Esophagus squamous epithelium (tissue), 5 donors: ENCODE measurements around the gene ARHGDIB. TPM values are rescaled to one million over a fixed set of nuclear protein-coding genes. Genes with fewer than 3 reads are reported as not detected.

Experiments used
- DNase-seq: peaks from one replicate; lab custom pipeline; 2025; lab: John Stamatoyannopoulos, UW
- H3K27ac ChIP-seq, 4 donors: fragments of 200-600 bp; sonication (generic); one replicate each; pipeline ENCODE4 v1.5.1; 2016 to 2019; ENCODE audit warnings: mild to moderate bottlenecking in 1 of 4
- H3K27me3 ChIP-seq, 4 donors: fragments of 200-600 bp; sonication (generic); 1 replicate in 3 of 4; 2 replicates in 1 of 4; pipeline versions ENCODE4 v1.5.1 to v1.6.0; 2017 to 2021; ENCODE audit warnings: antibody characterized with exemption in 1 of 4
- H3K36me3 ChIP-seq, 3 donors: fragments of 200-600 bp; sonication (generic); one replicate each; pipeline ENCODE4 v1.5.1; 2016 to 2019
- H3K4me1 ChIP-seq, 3 donors: fragments of 200-600 bp; sonication (generic); one replicate each; pipeline ENCODE4 v1.5.1; 2017 to 2019
- H3K4me3 ChIP-seq, 4 donors: fragments of 200-600 bp; sonication (generic); 1 replicate in 3 of 4; 2 replicates in 1 of 4; pipeline ENCODE4 v1.5.1; 2016 to 2019; ENCODE audit warnings: mild to moderate bottlenecking in 2 of 4, moderate library complexity in 1 of 4
- H3K9me3 ChIP-seq, 3 donors: fragments of 200-600 bp; sonication (generic); one replicate each; pipeline ENCODE4 v1.5.1; 2016 to 2019
- POLR2A ChIP-seq, 4 donors: fragments of 450-650 bp; IDR thresholded peaks; one replicate each; pipeline ENCODE4 v1.6.1; 2017; ENCODE audit warnings: antibody characterized with exemption in 4 of 4, mild to moderate bottlenecking in 4 of 4, moderate library complexity in 3 of 4
- WGBS, 2 donors: methylation state at CpG; one replicate each; pipeline ENCODE4 v1.1.5; 2018; 5-methylcytosine and 5-hydroxymethylcytosine counted together
- intact Hi-C: fragments of 100-400 bp; cut with DNase I; formaldehyde crosslinking; loops from one replicate; pipeline ENCODE4 v1.15.0; 2022
- total RNA-seq, 4 donors: library from RNA; depleted of rRNA; stranded (reverse); fragments of >200 nt; gene quantifications; one replicate each; pipeline ENCODE4 v1.1.0, GENCODE V29; 2016
- TF ChIP-seq, protein P1 (sequence below), 6 experiments: fragments of 450-650 bp in 4 of 6; fragments of 200-600 bp in 2 of 6; sonication (generic) in 2 of 6; IDR thresholded peaks; one replicate each; pipeline ENCODE4 v1.5.1; 2016 to 2019; ENCODE audit warnings: antibody characterized with exemption in 6 of 6, mild to moderate bottlenecking in 4 of 6, moderate library complexity in 4 of 6
- donor health status: DM: yes; HTN: yes; CAD: no.

The ARHGDIB gene
- total RNA-seq, 4 donors from 2014 or later: 17.2 to 91.1 (median 62.0) TPM

DNA sequence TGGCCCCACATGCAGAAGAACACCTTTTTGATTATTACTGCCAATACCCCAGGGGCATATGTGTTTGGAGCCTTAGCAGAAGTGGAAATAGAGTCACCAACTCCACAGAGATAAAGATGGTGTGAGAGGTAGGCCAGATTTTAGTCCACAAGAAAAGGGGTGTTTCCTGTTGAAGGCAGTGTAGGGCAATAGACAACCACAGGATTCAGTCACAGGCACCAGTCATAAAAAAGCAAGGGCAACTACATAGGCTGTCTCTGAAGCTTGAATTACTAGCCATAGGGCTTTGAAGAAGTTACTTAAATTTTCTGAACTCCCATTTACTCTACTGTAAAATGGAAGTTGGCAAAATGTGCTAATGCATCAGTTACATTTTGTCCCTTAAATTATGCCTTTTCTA, 41.9 kb downstream of the ARHGDIB start:
- no peak overlapping the region for H3K4me3 ChIP-seq
- DNase-seq: no peak
- H3K9me3 ChIP-seq: no peaks in the 10 kb centered on the region
- intact Hi-C loops: no loop called here
- no peak overlapping the region for H3K27ac ChIP-seq
- H3K4me1 ChIP-seq: peaks cover 0 to under 1% (median 0%) of the 10 kb centered on the region in 3 donors
- TF ChIP-seq POLR2A (IDR thresholded peaks at IDR 0.05): no peak
- TF ChIP-seq, protein P1, sequence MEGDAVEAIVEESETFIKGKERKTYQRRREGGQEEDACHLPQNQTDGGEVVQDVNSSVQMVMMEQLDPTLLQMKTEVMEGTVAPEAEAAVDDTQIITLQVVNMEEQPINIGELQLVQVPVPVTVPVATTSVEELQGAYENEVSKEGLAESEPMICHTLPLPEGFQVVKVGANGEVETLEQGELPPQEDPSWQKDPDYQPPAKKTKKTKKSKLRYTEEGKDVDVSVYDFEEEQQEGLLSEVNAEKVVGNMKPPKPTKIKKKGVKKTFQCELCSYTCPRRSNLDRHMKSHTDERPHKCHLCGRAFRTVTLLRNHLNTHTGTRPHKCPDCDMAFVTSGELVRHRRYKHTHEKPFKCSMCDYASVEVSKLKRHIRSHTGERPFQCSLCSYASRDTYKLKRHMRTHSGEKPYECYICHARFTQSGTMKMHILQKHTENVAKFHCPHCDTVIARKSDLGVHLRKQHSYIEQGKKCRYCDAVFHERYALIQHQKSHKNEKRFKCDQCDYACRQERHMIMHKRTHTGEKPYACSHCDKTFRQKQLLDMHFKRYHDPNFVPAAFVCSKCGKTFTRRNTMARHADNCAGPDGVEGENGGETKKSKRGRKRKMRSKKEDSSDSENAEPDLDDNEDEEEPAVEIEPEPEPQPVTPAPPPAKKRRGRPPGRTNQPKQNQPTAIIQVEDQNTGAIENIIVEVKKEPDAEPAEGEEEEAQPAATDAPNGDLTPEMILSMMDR (IDR thresholded peaks at IDR 0.05): no peak
- H3K27me3 ChIP-seq: no peaks in the 10 kb centered on the region
- peaks cover 0 to 5% (median 0%) of the 10 kb centered on the region in 3 donors for H3K36me3 ChIP-seq

DNA sequence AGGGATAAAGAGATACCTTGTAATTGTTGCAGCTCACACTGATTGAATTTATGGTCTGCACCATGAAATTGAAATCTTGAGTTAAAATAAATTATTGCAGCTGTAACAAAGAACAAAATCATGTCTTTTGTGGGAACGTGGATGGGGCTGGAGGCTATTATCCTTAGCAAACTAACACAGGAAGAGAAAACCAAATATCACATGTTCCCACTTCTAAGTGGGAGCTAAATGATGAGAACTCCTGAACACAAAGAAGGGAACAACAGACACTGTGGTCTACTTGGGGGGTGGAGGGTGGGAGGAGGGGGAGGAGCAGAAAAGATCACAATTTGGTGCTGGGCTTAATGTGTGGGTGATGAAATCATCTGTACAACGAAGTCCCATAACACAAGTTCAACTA, 45.7 kb downstream of the ARHGDIB start:
- WGBS, 2 donors: 52 to 72% methylated on average over 2 of the region's 2 CpGs
- DNase-seq: no peak

DNA sequence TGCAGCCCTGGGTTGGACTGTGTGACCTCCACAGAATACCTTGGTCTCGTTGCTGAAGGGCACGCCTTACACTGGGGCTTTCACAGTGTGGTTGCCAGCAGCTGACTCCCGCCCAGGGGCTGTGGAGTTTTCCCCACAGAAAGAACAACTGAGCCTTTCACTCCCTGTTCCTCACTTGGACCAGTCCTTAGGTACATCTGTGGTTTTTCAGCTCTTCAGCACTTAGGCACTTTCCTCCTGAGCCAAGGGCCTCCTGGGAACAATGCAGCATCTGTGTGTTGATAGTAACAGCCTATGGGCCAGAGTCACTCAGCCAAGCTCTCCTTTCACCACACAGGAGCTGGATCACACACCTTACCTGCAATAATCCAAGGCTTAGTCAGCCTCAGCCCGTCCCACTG, 48.0 kb downstream of the ARHGDIB start:
- H3K36me3 ChIP-seq: peaks cover 0 to 4% (median 0%) of the 10 kb centered on the region in 3 donors
- H3K4me1 ChIP-seq: peaks cover 0 to 35% (median 5%) of the 10 kb centered on the region in 3 donors
- H3K27ac ChIP-seq: peak overlapping the region in 3 of 4 donors; percentile 13 to 43 (median 40)
- H3K4me3 ChIP-seq: no peak overlapping the region
- DNase-seq: no peak
- TF ChIP-seq, protein P1 (IDR thresholded peaks at IDR 0.05): no peak
- H3K27me3 ChIP-seq: no peaks in the 10 kb centered on the region
- intact Hi-C loops: no loop called here
- WGBS, 2 donors: 22 to 61% methylated on average over 4 of the region's 4 CpGs
- no peaks in the 10 kb centered on the region for H3K9me3 ChIP-seq

More for the DNA sequence above, 45.7 kb downstream of the ARHGDIB start:
- H3K9me3 ChIP-seq: no peaks in the 10 kb centered on the region
- H3K27ac ChIP-seq: no peak overlapping the region
- TF ChIP-seq, protein P1 (IDR thresholded peaks at IDR 0.05): no peak
- TF ChIP-seq POLR2A (IDR thresholded peaks at IDR 0.05): no peak
- no peaks in the 10 kb centered on the region for H3K27me3 ChIP-seq
- H3K36me3 ChIP-seq: peaks cover 0 to 5% (median 0%) of the 10 kb centered on the region in 3 donors
- intact Hi-C loops: no loop called here
- no peak overlapping the region for H3K4me3 ChIP-seq
- H3K4me1 ChIP-seq: peaks cover 0 to 22% (median 5%) of the 10 kb centered on the region in 3 donors

DNA sequence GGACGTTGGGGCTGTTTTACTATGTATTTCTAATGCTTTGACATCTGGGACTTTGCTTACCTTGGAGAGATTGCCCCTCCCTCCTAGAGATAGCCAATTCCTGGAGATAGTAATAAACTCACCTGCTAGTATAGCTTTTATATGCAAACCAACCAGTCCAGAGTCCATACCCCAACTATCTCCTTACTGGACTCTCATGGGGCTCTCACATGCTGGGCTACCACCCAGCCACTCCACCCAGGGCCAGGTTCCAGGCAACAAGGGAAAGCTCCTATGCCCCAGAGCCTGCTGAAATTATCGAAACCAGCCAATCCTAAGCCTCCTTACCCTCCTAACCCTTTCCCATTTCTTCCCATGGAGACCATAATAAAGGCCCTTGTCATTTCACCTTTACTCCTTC, 50.3 kb downstream of the ARHGDIB start:
- intact Hi-C loops: no loop called here
- Histone ChIP-seq H3K9me3 (no peaks in the 10 kb centered on the region), H3K4me1 (peaks cover 0 to 36% (median 5%) of the 10 kb centered on the region in 3 donors), H3K36me3 (no peaks in the 10 kb centered on the region), H3K4me3 (no peak overlapping the region), H3K27ac (peak overlapping the region in 1 of 4 donors; percentile 23), H3K27me3 (no peaks in the 10 kb centered on the region)
- DNase-seq: no peak
- WGBS, 2 donors: 38 to 86% methylated on average over 2 of the region's 2 CpGs
- TF ChIP-seq, protein P1 (IDR thresholded peaks at IDR 0.05): no peak
- no peak for TF ChIP-seq POLR2A (IDR thresholded peaks at IDR 0.05)

DNA sequence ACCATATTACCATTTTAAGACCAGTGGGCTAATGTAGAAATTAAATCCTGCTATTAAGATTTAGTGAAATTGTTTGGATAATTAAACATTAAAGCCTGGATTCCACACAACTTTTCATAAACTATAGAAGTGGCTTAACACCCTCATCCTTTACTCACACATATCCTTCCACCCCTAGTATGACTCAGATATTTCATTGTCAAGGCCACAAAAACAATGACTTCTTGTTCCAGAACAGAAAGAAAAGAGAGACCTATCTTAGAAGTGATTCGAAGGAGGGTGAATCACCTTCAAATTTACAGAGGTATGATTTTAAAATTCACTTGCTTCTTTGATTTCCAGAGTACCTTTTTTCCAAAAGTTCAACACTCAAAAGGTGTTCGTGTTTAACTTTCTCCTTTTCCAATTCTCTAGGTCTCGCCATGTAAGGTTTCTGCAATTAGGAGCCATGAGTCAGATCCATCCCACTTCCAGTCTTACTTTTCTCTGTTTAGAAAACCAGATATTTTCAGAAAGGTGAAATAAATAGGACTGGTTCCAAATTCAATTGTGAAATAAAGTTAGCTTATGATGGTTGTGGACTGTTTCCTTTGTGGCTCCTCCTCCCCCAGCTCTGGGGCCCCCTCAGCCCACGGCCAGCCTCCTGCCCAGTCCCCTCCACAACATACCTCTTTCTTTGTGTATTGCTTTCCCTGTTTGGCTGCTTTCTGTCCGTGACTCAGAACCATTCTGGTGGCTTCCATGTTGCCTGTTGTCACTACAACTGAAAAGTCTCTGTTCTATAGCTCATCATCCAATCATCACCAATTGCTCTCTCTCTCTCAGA, 51.1 kb downstream of the ARHGDIB start:
- Histone ChIP-seq H3K27me3 (no peaks in the 10 kb centered on the region), H3K9me3 (no peaks in the 10 kb centered on the region), H3K27ac (peak overlapping the region; percentile 23 to 51 (median 36)), H3K4me3 (no peak overlapping the region), H3K36me3 (no peaks in the 10 kb centered on the region), H3K4me1 (peaks cover 0 to 44% (median 12%) of the 10 kb centered on the region in 3 donors)
- 39 to 59% methylated on average over 5 of the region's 5 CpGs for WGBS, 2 donors
- intact Hi-C loops: no loop called here
- TF ChIP-seq, protein P1 (IDR thresholded peaks at IDR 0.05): no peak
- no peak for DNase-seq
